IMR-90 (cell line): ENCODE data around the gene FTO. TPM values are rescaled to one million over a fixed set of nuclear protein-coding genes. Genes with fewer than 3 reads are reported as not detected.

Source experiments
- ATAC-seq: fragments of 200-7000 bp; cut with Tn5 transposase; 2 replicates; pipeline ENCODE4 v1.9.1; 2020; ENCODE audit warnings: low read depth, mild to moderate bottlenecking, moderate library complexity
- BruUV-seq: library from RNA; stranded (reverse); fragments of 400-500 nt; replicated peaks from 2 replicates; lab custom pipeline; 2021; lab: Mats Ljungman, UMichigan
- CTCF ChIA-PET: fragments of 300-600 bp; formaldehyde crosslinking; extraction: SDS; loops from one replicate; lab custom pipeline; 2021; ENCODE audit warnings: antibody characterized with exemption; lab: Yijun Ruan, JAX
- POLR2A ChIA-PET: fragments of 300-600 bp; sonication (Branson Sonifier 250); formaldehyde crosslinking; loops from one replicate; lab custom pipeline; 2022; ENCODE audit warnings: antibody characterized with exemption; ENCODE audit not compliant: unreplicated experiment; lab: Charles Lee
- DNase-seq: peaks from one replicate; pipeline ENCODE4 v3.0.0; 2013
- H2AFZ ChIP-seq: replicated peaks from 2 replicates; pipeline ENCODE3; 2013; ENCODE audit warnings: low read length, mild to moderate bottlenecking; ENCODE audit not compliant: poor library complexity
- H2AK5ac ChIP-seq: 2 replicates; pipeline ENCODE4 v1.6.1; 2013; ENCODE audit warnings: low read depth, low read length, inconsistent platforms
- H2AK9ac ChIP-seq: replicated peaks from 2 replicates; pipeline ENCODE3; 2013; ENCODE audit warnings: mild to moderate bottlenecking, low read depth, low read length, moderate library complexity; ENCODE audit not compliant: poor library complexity
- H2BK120ac ChIP-seq: 2 replicates; pipeline ENCODE4 v1.6.1; 2013; ENCODE audit warnings: low read depth, low read length, inconsistent platforms
- H2BK15ac ChIP-seq: 3 replicates; pipeline ENCODE4 v1.6.1; 2013; ENCODE audit warnings: low read depth, low read length, inconsistent platforms
- H2BK20ac ChIP-seq: 2 replicates; pipeline ENCODE4 v1.6.1; 2013; ENCODE audit warnings: low read depth, mild to moderate bottlenecking, inconsistent platforms, low read length, moderate library complexity
- H2BK5ac ChIP-seq: 2 replicates; pipeline ENCODE4 v1.6.1; 2013; ENCODE audit warnings: mild to moderate bottlenecking, low read depth, low read length, inconsistent platforms; ENCODE audit not compliant: poor library complexity, severe bottlenecking
- H3K14ac ChIP-seq: replicated peaks from 2 replicates; pipeline ENCODE4 v1.6.1; 2013; ENCODE audit warnings: low read depth, low read length, inconsistent platforms
- H3K18ac ChIP-seq: 2 replicates; pipeline ENCODE4 v1.6.1; 2013; ENCODE audit warnings: low read depth, low read length, control low read depth
- H3K23ac ChIP-seq: 2 replicates; pipeline ENCODE4 v1.6.1; 2013; ENCODE audit warnings: low read depth, low read length, inconsistent platforms
- H3K27ac ChIP-seq: 2 replicates; pipeline ENCODE4 v1.5.1; 2013; ENCODE audit warnings: mild to moderate bottlenecking, control low read depth, low read length; ENCODE audit not compliant: insufficient read depth
- H3K27me3 ChIP-seq: 2 replicates; pipeline ENCODE4 v1.6.1; 2013; ENCODE audit warnings: low read length; ENCODE audit not compliant: control insufficient read depth, insufficient read depth
- H3K36me3 ChIP-seq: 2 replicates; pipeline ENCODE4 v1.6.1; 2013; ENCODE audit warnings: low read length, mixed read lengths; ENCODE audit not compliant: control insufficient read depth, insufficient read depth
- H3K4ac ChIP-seq: 2 replicates; pipeline ENCODE4 v1.6.1; 2013; ENCODE audit warnings: low read depth, low read length, inconsistent platforms
- H3K4me1 ChIP-seq: 2 replicates; pipeline ENCODE4 v1.6.1; 2013; ENCODE audit warnings: low read length, mixed read lengths; ENCODE audit not compliant: control insufficient read depth, insufficient read depth
- H3K4me2 ChIP-seq: 2 replicates; pipeline ENCODE4 v1.6.1; 2013; ENCODE audit warnings: low read depth, mild to moderate bottlenecking, control low read depth, low read length, moderate library complexity
- H3K4me3 ChIP-seq: 2 replicates; pipeline ENCODE4 v1.5.1; 2013; ENCODE audit warnings: low read depth, mild to moderate bottlenecking, control low read depth, low read length, moderate library complexity; ENCODE audit not compliant: insufficient read depth
- H3K56ac ChIP-seq: 2 replicates; pipeline ENCODE4 v1.6.1; 2013; ENCODE audit warnings: low read length, inconsistent platforms; ENCODE audit not compliant: insufficient read depth; ENCODE audit errors: extremely low read depth
- H3K79me1 ChIP-seq, 2 experiments: 2 replicates each; pipeline ENCODE4 v1.6.1; 2013; ENCODE audit warnings: low read length in 2 of 2, inconsistent platforms in 1 of 2, low read depth in 1 of 2
- H3K9ac ChIP-seq: 2 replicates; pipeline ENCODE4 v1.6.1; 2013; ENCODE audit warnings: low read depth, low read length, control low read depth
- H3K9me1 ChIP-seq: 2 replicates; pipeline ENCODE4 v1.6.1; 2013; ENCODE audit warnings: low read length, inconsistent platforms; ENCODE audit not compliant: insufficient read depth
- H3K9me3 ChIP-seq: 2 replicates; pipeline ENCODE4 v1.6.1; 2013; ENCODE audit warnings: low read length; ENCODE audit not compliant: control insufficient read depth, insufficient read depth
- H4K20me1 ChIP-seq: 2 replicates; pipeline ENCODE4 v1.6.1; 2013; ENCODE audit warnings: low read length, inconsistent platforms; ENCODE audit not compliant: insufficient read depth
- H4K5ac ChIP-seq: 2 replicates; pipeline ENCODE4 v1.6.1; 2013; ENCODE audit warnings: mild to moderate bottlenecking, low read depth, low read length, control low read depth
- H4K8ac ChIP-seq, 2 experiments: 2 replicates each; pipeline ENCODE4 v1.6.1; 2013; ENCODE audit warnings: low read depth in 2 of 2, low read length in 2 of 2, control low read depth in 1 of 2, inconsistent platforms in 1 of 2
- H4K91ac ChIP-seq: 2 replicates; pipeline ENCODE4 v1.6.1; 2013; ENCODE audit warnings: low read depth, low read length, inconsistent platforms; ENCODE audit not compliant: insufficient read depth
- MAFK ChIP-seq: IDR thresholded peaks from 2 replicates; pipeline ENCODE4 v1.6.1; 2012; ENCODE audit warnings: low read depth, low read length, improper control_type of control experiment
- NFE2L2 ChIP-seq: fragments of 150-350 bp; IDR thresholded peaks from 2 replicates; pipeline ENCODE4 v1.6.1; 2016; ENCODE audit warnings: low read depth, mild to moderate bottlenecking, low read length
- POLR2A ChIP-seq: IDR thresholded peaks from 2 replicates; pipeline ENCODE4 v1.6.1; 2012; ENCODE audit warnings: mild to moderate bottlenecking, low read depth, low read length
- WGBS, 2 experiments: methylation state at CpG; one replicate each; pipeline versions ENCODE4 v1.1.5 to v1.1.7; 2013; ENCODE audit warnings: missing lambda C conversion rate in 2 of 2; ENCODE audit not compliant: insufficient read length in 1 of 2; ENCODE audit errors: extremely low coverage in 2 of 2; 5-methylcytosine and 5-hydroxymethylcytosine counted together
- dilution Hi-C: fragments of 300-500 bp; cut with HindIII; formaldehyde crosslinking; loops from one replicate; pipeline ENCODE4 v1.14.3; 2018; ENCODE audit warnings: low sequenced_read_pairs; ENCODE audit not compliant: unreplicated experiment
- in situ Hi-C: fragments of 300-500 bp; cut with MboI; formaldehyde crosslinking; loops from 3 replicates; pipeline ENCODE4 v1.14.3; 2019; ENCODE audit warnings: low sequenced_read_pairs, inconsistent platforms, mixed read lengths
- intact Hi-C: fragments of 100-400 bp; cut with micrococcal nuclease; formaldehyde crosslinking; loops from 2 replicates; pipeline ENCODE4 v1.10.0; 2022
- polyA plus RNA-seq, 3 experiments: library from polyadenylated mRNA; depleted of rRNA; stranded (reverse); fragments of >200 nt; gene quantifications; 2 replicates each; pipeline ENCODE4 v1.2.3, GENCODE V29; 2012; ENCODE audit warnings: low replicate concordance in 1 of 3
- total RNA-seq: library from RNA; depleted of rRNA; stranded (reverse); fragments of >200 nt; gene quantifications from 2 replicates; pipeline ENCODE4 v1.2.3, GENCODE V29; 2012

Gene FTO
- total and polyA plus RNA-seq, 2 of the 4 experiments (the other 2 are of a cell fraction): 70.3 to 132 TPM

DNA sequence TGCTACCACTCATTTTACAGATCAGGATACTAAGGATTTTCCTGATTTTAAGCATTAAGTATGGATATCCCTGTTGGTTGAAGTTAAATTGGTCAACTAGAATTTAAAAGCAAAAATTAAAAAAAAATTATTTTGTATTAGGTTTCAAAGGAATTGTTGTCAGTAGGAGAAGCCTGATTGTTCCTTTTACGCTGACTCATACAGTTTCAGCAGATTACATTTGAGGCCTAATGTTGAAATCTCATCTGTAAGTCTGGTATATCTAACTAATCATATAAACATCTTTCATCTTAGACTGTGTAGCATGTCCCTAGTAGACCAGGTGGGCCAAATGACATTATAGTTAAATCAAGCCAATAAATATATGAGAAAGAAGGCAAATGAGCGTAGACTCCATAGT lies 83.5 kb downstream of the FTO start:
- no peak overlapping the region for H3K14ac ChIP-seq
- no peaks in the 10 kb centered on the region; the same call in 1 of the 2 replicates for H4K20me1 ChIP-seq
- no peak overlapping the region for H2AK9ac ChIP-seq
- no peak overlapping the region for H4K8ac ChIP-seq
- peak overlapping the region; percentile 36; the same call in 1 of the 2 replicates for H2BK20ac ChIP-seq
- H4K5ac ChIP-seq: no peak overlapping the region; the same call in 1 of the 2 replicates
- H3K18ac ChIP-seq: no peak overlapping the region
- H2AFZ ChIP-seq: no peak overlapping the region
- H3K23ac ChIP-seq: no peak overlapping the region
- H3K9ac ChIP-seq: no peak overlapping the region
- TF ChIP-seq NFE2L2 (peak; percentile 53; the same call in 1 of the 2 replicates), MAFK (peak; percentile 85), POLR2A (no peak)
- dilution Hi-C loops (no loop called here), intact Hi-C loops (no loop called here), in situ Hi-C loops (no loop called here)
- no peak overlapping the region for H2BK15ac ChIP-seq
- H3K27me3 ChIP-seq: no peaks in the 10 kb centered on the region
- H3K9me1 ChIP-seq: no peaks in the 10 kb centered on the region
- WGBS, 2 experiments: no CpG with 5 or more reads among the region's 2 CpGs
- DNase-seq: no peak
- H3K9me3 ChIP-seq: no peaks in the 10 kb centered on the region
- H3K4ac ChIP-seq: no peak overlapping the region
- H2BK120ac ChIP-seq: no peak overlapping the region
- H3K79me1 ChIP-seq: peaks cover 31 to 42% of the 10 kb centered on the region in 2 experiments
- H3K56ac ChIP-seq: no peak overlapping the region
- no peaks in the 10 kb centered on the region for H3K36me3 ChIP-seq
- H3K27ac ChIP-seq: no peak overlapping the region
- BruUV-seq: no TSS peak
- CTCF ChIA-PET: interaction anchor here (0.6 kb wide), 1 partner anchor 13 kb away, joined by 3 read pairs; no protein-coding TSS in a partner anchor
- peak overlapping the region; percentile 24 for H2BK5ac ChIP-seq
- H4K91ac ChIP-seq: no peak overlapping the region
- H3K4me1 ChIP-seq: peaks cover 1% of the 10 kb centered on the region; the same call in 1 of the 2 replicates
- H3K4me2 ChIP-seq: no peak overlapping the region
- POLR2A ChIA-PET: no interaction called here
- H3K4me3 ChIP-seq: no peak overlapping the region
- H2AK5ac ChIP-seq: no peak overlapping the region
- no peak for ATAC-seq
